Measurements from ENCODE around the gene MPEG1. TPM values are rescaled to one million over a fixed set of nuclear protein-coding genes. Genes with fewer than 3 reads are reported as not detected.

The MPEG1 gene
- total RNA-seq, 2 experiments from 2014 or later = 2.8 to 2.9 TPM

DNA sequence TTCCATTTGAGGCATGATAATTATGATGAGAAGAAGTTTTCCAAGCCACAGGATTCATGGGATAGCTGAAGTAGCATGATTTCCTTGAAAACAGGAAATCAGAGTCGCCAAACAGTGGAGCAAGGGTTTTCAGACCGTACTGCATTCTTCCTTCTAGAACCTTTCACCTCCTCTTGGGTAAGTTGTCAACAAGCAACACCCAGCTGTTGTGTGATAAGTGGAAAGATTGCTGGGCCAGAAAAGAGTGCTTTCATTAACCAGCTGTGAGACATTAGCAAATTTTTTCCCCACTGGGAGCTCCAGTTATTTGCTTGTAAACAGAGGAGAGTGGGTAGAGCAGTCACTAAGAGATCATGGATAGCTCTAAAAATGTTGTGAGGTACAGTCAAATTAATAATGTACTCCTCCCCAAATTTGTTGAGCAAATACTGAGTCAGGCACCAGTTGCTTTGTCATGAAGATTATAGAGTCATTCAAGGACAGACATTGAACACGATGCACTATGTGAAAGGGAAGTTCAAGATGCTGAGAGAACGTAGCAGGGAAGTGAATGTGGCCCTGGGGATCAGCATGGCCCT is 11.7 kb upstream of the MPEG1 start:
- no peaks in the 10 kb centered on the region for H3K9me3 Mint-ChIP-seq
- no peak overlapping the region for H3K27ac Mint-ChIP-seq
- Histone ChIP-seq H3K4me3 (ENCODE audit: low read length) (no peak overlapping the region), H3K36me3 (ENCODE audit: insufficient read depth, low read length) (no peaks in the 10 kb centered on the region), H3K27ac (ENCODE audit: low read depth in 1 of 2, low read length in 2 of 2) (no peak overlapping the region), H3K27me3 (ENCODE audit: control insufficient read depth in 1 of 2, insufficient read depth in 2 of 2, low read length in 2 of 2) (no peaks in the 10 kb centered on the region), H3K9me3 (ENCODE audit: control insufficient read depth in 1 of 2, insufficient read depth in 1 of 2, low read length in 2 of 2) (no peaks in the 10 kb centered on the region), H3K4me1 (ENCODE audit: insufficient read depth, low read length) (no peaks in the 10 kb centered on the region)
- H3K27me3 Mint-ChIP-seq = no peaks in the 10 kb centered on the region
- H3K4me1 Mint-ChIP-seq (ENCODE audit: low read depth) = no peaks in the 10 kb centered on the region
- DNase-seq (peak in 2 of 14 experiments; percentile 46 to 53), ATAC-seq (ENCODE audit: poor library complexity) (no peak)
- POLR2A ChIA-PET = no interaction called here
- CTCF ChIA-PET = no interaction called here
- H3K4me3 Mint-ChIP-seq = no peak overlapping the region
- no peaks in the 10 kb centered on the region for H3K36me3 Mint-ChIP-seq (ENCODE audit: low read depth)
- TF ChIP-seq, protein P1, sequence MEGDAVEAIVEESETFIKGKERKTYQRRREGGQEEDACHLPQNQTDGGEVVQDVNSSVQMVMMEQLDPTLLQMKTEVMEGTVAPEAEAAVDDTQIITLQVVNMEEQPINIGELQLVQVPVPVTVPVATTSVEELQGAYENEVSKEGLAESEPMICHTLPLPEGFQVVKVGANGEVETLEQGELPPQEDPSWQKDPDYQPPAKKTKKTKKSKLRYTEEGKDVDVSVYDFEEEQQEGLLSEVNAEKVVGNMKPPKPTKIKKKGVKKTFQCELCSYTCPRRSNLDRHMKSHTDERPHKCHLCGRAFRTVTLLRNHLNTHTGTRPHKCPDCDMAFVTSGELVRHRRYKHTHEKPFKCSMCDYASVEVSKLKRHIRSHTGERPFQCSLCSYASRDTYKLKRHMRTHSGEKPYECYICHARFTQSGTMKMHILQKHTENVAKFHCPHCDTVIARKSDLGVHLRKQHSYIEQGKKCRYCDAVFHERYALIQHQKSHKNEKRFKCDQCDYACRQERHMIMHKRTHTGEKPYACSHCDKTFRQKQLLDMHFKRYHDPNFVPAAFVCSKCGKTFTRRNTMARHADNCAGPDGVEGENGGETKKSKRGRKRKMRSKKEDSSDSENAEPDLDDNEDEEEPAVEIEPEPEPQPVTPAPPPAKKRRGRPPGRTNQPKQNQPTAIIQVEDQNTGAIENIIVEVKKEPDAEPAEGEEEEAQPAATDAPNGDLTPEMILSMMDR (IDR thresholded peaks at IDR 0.05) = no peak
- intact Hi-C loops (cut with DNase I, micrococcal nuclease) = no loop called here

DNA sequence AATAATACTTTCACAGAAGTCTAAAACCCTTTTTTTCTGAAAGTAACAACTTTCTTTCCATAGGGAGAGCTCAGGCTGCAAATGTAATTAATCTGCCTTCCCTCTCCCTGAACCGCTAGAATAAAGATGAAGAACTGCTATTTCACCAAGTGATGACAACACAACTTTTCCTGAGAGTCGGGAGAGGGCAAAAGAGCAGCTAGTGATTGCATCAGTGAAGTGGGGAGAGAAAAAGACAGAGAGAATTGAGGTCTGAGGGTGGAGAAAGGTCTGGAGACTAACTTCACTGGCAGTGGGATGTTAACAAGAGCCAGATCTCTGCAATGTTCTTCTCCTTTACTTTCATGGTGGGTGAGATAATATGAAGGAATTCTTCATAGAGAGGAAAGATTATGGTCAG is 10.9 kb upstream of the MPEG1 start:
- H3K27ac Mint-ChIP-seq = no peak overlapping the region
- H3K27me3 Mint-ChIP-seq = no peaks in the 10 kb centered on the region
- ChIA-PET POLR2A (no interaction called here), CTCF (no interaction called here)
- TF ChIP-seq, protein P1 (IDR thresholded peaks at IDR 0.05) = no peak
- H3K4me3 Mint-ChIP-seq = no peak overlapping the region
- DNase-seq (no peak), ATAC-seq (ENCODE audit: poor library complexity) (no peak)
- H3K36me3 Mint-ChIP-seq (ENCODE audit: low read depth) = no peaks in the 10 kb centered on the region
- no peaks in the 10 kb centered on the region for H3K9me3 Mint-ChIP-seq
- H3K9me3 ChIP-seq (ENCODE audit: control insufficient read depth in 1 of 2, insufficient read depth in 1 of 2, low read length in 2 of 2) = no peaks in the 10 kb centered on the region
- H3K4me1 Mint-ChIP-seq (ENCODE audit: low read depth) = no peaks in the 10 kb centered on the region
- H3K4me1 ChIP-seq (ENCODE audit: insufficient read depth, low read length) = no peaks in the 10 kb centered on the region
- H3K27ac ChIP-seq (ENCODE audit: low read depth in 1 of 2, low read length in 2 of 2) = no peak overlapping the region
- no peaks in the 10 kb centered on the region for H3K36me3 ChIP-seq (ENCODE audit: insufficient read depth, low read length)
- no peak overlapping the region for H3K4me3 ChIP-seq (ENCODE audit: low read length)
- no peaks in the 10 kb centered on the region for H3K27me3 ChIP-seq (ENCODE audit: control insufficient read depth in 1 of 2, insufficient read depth in 2 of 2, low read length in 2 of 2)
- intact Hi-C loops (cut with DNase I, micrococcal nuclease) = no loop called here

DNA sequence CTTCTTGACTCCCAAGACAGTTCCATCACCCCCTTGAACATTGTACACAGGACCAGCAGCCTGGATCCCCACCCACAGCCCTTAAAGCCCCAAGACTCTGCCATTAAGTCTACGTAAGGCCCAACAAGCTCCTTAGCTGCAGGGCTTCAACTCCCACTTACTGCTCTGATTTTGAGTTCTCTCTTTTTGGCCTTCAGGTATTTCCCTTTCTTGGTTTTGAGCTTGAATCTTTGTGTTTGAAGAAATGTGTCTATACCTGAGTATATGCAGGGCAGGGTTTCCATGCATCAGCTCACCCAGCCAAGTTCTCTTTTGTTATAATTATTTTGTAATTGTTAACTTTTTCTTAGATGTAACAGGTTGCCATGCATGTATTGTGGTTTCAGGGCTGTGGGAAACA is 10.4 kb upstream of the MPEG1 start:
- Histone ChIP-seq H3K9me3 (ENCODE audit: control insufficient read depth in 1 of 2, insufficient read depth in 1 of 2, low read length in 2 of 2) (no peaks in the 10 kb centered on the region), H3K27ac (ENCODE audit: low read depth in 1 of 2, low read length in 2 of 2) (no peak overlapping the region), H3K27me3 (ENCODE audit: control insufficient read depth in 1 of 2, insufficient read depth in 2 of 2, low read length in 2 of 2) (no peaks in the 10 kb centered on the region), H3K36me3 (ENCODE audit: insufficient read depth, low read length) (no peaks in the 10 kb centered on the region), H3K4me3 (ENCODE audit: low read length) (no peak overlapping the region), H3K4me1 (ENCODE audit: insufficient read depth, low read length) (no peaks in the 10 kb centered on the region)
- no peaks in the 10 kb centered on the region for H3K9me3 Mint-ChIP-seq
- ATAC-seq (ENCODE audit: poor library complexity) (no peak), DNase-seq (no peak)
- ChIA-PET CTCF (interaction anchor here (0.8 to 1.5 kb wide), 2 partner anchors 10 to 33 kb away, joined by 4 read pairs; no protein-coding TSS in a partner anchor), POLR2A (interaction anchor here (0.5 kb wide), 1 partner anchor 8 kb away, joined by 3 read pairs; no protein-coding TSS in a partner anchor)
- no peak overlapping the region for H3K4me3 Mint-ChIP-seq
- no peaks in the 10 kb centered on the region for H3K4me1 Mint-ChIP-seq (ENCODE audit: low read depth)
- H3K27me3 Mint-ChIP-seq = no peaks in the 10 kb centered on the region
- H3K36me3 Mint-ChIP-seq (ENCODE audit: low read depth) = no peaks in the 10 kb centered on the region
- no peak overlapping the region for H3K27ac Mint-ChIP-seq
- intact Hi-C loops (cut with DNase I, micrococcal nuclease) = no loop called here
- TF ChIP-seq, protein P1 (IDR thresholded peaks at IDR 0.05) = no peak
